Liver (tissue), 3 donors: Measurements from ENCODE around the gene MUC6.

Experiments
- CTCF ChIP-seq: fragments of 150-350 bp; IDR thresholded peaks from 2 replicates; pipeline ENCODE4 v1.5.1; 2017; ENCODE audit warnings: improper control_type of control experiment, low read depth, low read length; ENCODE audit not compliant: missing input control
- FOXA1 ChIP-seq: IDR thresholded peaks from 2 replicates; pipeline ENCODE4 v1.6.1; 2016; ENCODE audit warnings: antibody characterized with exemption
- GABPA ChIP-seq, 2 donors: IDR thresholded peaks in 1 of 2; conservative IDR thresholded peaks in 1 of 2; 2 replicates each; pipeline ENCODE4 v1.6.1; 2016; ENCODE audit warnings: antibody characterized with exemption in 2 of 2, mild to moderate bottlenecking in 1 of 2, moderate library complexity in 1 of 2
- HNF4G ChIP-seq: IDR thresholded peaks from 2 replicates; pipeline ENCODE4 v1.6.1; 2016; ENCODE audit warnings: antibody characterized with exemption
- JUND ChIP-seq, 2 donors: IDR thresholded peaks; 2 replicates each; pipeline ENCODE4 v1.6.1; 2016; ENCODE audit warnings: antibody characterized with exemption in 2 of 2
- MAX ChIP-seq: IDR thresholded peaks from 2 replicates; pipeline ENCODE4 v1.6.1; 2016; ENCODE audit warnings: antibody characterized with exemption
- RAD21 ChIP-seq, 2 donors: IDR thresholded peaks; 2 replicates each; pipeline ENCODE4 v1.6.1; 2016; ENCODE audit warnings: antibody characterized with exemption in 2 of 2, mild to moderate bottlenecking in 2 of 2
- RXRA ChIP-seq, 2 donors: IDR thresholded peaks; 2 replicates each; pipeline ENCODE4 v1.6.1; 2017 to 2018; ENCODE audit warnings: antibody characterized with exemption in 2 of 2, mild to moderate bottlenecking in 1 of 2
- TAF1 ChIP-seq: conservative IDR thresholded peaks from 2 replicates; pipeline ENCODE4 v1.6.1; 2016; ENCODE audit warnings: antibody characterized with exemption, mild to moderate bottlenecking
- YY1 ChIP-seq: IDR thresholded peaks from 2 replicates; pipeline ENCODE4 v1.6.1; 2016; ENCODE audit warnings: antibody characterized with exemption, mild to moderate bottlenecking
- TF ChIP-seq, protein P1 (sequence below): IDR thresholded peaks from 2 replicates; pipeline ENCODE4 v1.6.1; 2016; ENCODE audit warnings: antibody characterized with exemption, mild to moderate bottlenecking
- TF ChIP-seq, protein P2 (sequence below): IDR thresholded peaks from 2 replicates; pipeline ENCODE4 v1.6.1; 2016; ENCODE audit warnings: antibody characterized with exemption
- TF ChIP-seq, protein P3 (sequence below): IDR thresholded peaks from 2 replicates; pipeline ENCODE4 v1.6.1; 2016; ENCODE audit warnings: antibody characterized with exemption
- donor health status: healthy.
- donor health status: healthy.

- TF ChIP-seq CTCF = no peak
- no peak for TF ChIP-seq RAD21 (IDR thresholded peaks at IDR 0.05)
- TF ChIP-seq TAF1 = no peak
- TF ChIP-seq JUND (IDR thresholded peaks at IDR 0.05) = no peak
- TF ChIP-seq, protein P1, sequence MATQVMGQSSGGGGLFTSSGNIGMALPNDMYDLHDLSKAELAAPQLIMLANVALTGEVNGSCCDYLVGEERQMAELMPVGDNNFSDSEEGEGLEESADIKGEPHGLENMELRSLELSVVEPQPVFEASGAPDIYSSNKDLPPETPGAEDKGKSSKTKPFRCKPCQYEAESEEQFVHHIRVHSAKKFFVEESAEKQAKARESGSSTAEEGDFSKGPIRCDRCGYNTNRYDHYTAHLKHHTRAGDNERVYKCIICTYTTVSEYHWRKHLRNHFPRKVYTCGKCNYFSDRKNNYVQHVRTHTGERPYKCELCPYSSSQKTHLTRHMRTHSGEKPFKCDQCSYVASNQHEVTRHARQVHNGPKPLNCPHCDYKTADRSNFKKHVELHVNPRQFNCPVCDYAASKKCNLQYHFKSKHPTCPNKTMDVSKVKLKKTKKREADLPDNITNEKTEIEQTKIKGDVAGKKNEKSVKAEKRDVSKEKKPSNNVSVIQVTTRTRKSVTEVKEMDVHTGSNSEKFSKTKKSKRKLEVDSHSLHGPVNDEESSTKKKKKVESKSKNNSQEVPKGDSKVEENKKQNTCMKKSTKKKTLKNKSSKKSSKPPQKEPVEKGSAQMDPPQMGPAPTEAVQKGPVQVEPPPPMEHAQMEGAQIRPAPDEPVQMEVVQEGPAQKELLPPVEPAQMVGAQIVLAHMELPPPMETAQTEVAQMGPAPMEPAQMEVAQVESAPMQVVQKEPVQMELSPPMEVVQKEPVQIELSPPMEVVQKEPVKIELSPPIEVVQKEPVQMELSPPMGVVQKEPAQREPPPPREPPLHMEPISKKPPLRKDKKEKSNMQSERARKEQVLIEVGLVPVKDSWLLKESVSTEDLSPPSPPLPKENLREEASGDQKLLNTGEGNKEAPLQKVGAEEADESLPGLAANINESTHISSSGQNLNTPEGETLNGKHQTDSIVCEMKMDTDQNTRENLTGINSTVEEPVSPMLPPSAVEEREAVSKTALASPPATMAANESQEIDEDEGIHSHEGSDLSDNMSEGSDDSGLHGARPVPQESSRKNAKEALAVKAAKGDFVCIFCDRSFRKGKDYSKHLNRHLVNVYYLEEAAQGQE = no peak
- no peak for TF ChIP-seq YY1
- TF ChIP-seq GABPA (IDR thresholded peaks at IDR 0.05 in 1 of 2, conservative IDR thresholded peaks at IDR 0.05 in 1 of 2) = no peak
- TF ChIP-seq MAX = no peak
- TF ChIP-seq, protein P2, sequence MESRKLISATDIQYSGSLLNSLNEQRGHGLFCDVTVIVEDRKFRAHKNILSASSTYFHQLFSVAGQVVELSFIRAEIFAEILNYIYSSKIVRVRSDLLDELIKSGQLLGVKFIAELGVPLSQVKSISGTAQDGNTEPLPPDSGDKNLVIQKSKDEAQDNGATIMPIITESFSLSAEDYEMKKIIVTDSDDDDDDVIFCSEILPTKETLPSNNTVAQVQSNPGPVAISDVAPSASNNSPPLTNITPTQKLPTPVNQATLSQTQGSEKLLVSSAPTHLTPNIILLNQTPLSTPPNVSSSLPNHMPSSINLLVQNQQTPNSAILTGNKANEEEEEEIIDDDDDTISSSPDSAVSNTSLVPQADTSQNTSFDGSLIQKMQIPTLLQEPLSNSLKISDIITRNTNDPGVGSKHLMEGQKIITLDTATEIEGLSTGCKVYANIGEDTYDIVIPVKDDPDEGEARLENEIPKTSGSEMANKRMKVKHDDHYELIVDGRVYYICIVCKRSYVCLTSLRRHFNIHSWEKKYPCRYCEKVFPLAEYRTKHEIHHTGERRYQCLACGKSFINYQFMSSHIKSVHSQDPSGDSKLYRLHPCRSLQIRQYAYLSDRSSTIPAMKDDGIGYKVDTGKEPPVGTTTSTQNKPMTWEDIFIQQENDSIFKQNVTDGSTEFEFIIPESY = no peak
- TF ChIP-seq, protein P3, sequence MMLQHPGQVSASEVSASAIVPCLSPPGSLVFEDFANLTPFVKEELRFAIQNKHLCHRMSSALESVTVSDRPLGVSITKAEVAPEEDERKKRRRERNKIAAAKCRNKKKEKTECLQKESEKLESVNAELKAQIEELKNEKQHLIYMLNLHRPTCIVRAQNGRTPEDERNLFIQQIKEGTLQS = no peak
- TF ChIP-seq FOXA1 = no peak
- no peak for TF ChIP-seq HNF4G
- no peak for TF ChIP-seq RXRA (IDR thresholded peaks at IDR 0.05)
Measured at GRCh38 chr11:1033016-1033798, 3.3 kb downstream of the MUC6 start.
